HG02840 (cell line): ENCODE data around the gene RNF20.
"Not testable (repeated sequence)": the region's sequence is repeated elsewhere in the genome, so short reads cannot be mapped to it uniquely, and the experiment has no call there.

Experiments
- ATAC-seq: cut with Tn5 transposase; IDR thresholded peaks from one replicate; pipeline ENCODE4 v1.9.1; 2021; ENCODE audit warnings: mild to moderate bottlenecking, moderate library complexity, moderate number of reproducible peaks; ENCODE audit not compliant: unreplicated experiment, low FRiP score

Gene RNF20

GRCh38 chr9:101530076-101530711 lies 3.5 kb upstream of the RNF20 start:
- ATAC-seq = peak; percentile 35

GRCh38 chr9:101536351-101536750 lies 2.7 kb downstream of the RNF20 start:
- no peak for ATAC-seq

GRCh38 chr9:101536938-101537337 lies 3.3 kb downstream of the RNF20 start:
- ATAC-seq = no peak

- no peak for ATAC-seq
Observed at GRCh38 chr9:101540069-101540468, 6.4 kb downstream of the RNF20 start.

GRCh38 chr9:101543098-101543735 lies 9.6 kb downstream of the RNF20 start:
- ATAC-seq = no peak

DNA sequence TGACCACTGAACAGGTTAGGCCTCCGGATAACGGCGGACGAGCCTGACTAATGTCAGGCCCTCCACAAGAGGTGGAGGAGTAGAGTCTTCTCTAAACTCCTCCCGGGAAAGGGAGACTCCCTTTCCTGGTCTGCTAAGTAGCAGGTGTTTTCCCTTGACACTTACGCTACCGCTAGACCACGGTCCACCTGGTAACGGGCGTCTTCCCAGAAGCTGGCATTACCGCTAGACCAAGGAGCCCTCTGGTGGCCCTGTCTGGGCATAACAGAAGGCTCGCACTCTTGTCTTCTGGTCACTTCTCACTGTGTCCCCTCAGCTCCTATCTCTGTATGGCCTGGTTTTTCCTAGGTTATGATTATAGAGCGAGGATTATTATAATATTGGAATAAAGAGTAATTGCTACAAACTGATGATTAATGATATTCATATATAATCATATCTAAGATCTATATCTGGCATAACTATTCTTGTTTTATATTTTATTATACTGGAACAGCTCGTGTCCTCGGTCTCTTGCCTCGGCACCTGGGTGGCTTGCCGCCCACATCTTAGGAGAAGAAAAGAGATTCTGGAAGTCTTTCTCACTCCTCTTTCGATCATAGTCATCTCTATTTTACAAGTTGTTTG lies 15.9 kb downstream of the RNF20 start:
- not testable (repeated sequence) for ATAC-seq

DNA sequence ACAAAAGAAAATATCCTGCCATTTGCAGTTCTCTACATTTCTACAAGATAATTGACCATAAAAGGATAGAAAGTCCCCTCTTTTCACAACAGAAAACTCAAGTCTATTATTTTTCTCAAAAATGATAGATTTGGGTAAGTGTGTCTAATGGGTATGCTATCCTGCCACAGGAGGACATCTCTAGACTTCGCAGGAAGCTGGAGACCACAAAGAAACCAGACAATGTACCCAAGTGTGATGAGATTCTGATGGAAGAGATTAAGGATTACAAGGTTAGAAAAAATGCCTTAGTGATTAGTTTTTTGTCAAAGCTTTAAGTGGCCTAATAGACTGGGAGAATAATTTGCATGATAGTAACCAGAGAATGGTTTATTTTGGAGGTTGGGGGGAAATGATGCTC lies 28.1 kb downstream of the RNF20 start:
- ATAC-seq = no peak

DNA sequence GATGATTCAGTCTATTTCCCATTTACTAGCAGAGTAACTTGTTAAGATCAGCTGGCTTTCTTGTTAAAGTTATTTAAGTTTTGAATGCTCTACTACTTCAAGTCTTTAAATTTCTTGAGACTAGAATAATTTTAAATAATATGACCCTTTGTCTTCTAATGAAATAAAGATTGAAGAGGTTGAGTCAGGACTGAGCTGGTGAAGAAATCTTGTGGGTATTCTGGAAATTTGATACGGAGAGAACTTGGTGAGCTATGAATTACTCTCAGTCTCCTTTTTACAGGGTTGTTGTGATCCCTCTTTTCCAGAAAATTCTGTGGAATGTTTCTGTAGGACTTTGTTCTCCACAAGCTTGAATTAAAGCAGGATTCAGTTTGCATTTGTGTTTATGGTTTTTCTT lies 29.3 kb downstream of the RNF20 start:
- ATAC-seq = no peak

DNA sequence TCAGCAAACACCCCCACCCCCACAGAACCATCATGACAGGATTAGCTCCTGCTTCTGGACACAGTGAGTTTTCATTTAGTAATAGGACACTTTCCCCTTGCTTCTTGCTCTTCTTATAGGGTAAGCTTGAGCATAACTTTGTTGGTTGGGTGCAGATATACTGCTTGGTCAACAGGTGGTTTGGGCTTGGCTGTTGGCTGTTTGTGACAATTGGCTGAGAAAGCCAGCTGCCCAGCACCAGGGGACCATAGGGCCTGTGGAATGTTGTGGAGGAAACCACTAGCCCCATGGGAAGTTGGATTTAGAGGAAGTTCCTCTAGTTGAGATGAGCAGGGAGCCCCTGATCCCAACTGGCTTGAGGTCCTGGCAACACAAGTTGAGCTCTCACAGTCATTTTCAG lies 30.6 kb downstream of the RNF20 start:
- no peak for ATAC-seq

- ATAC-seq = no peak
Observed at GRCh38 chr9:101566904-101567724, 33.5 kb downstream of the RNF20 start.

GRCh38 chr9:101567725-101568350 lies 34.2 kb downstream of the RNF20 start:
- no peak for ATAC-seq

DNA sequence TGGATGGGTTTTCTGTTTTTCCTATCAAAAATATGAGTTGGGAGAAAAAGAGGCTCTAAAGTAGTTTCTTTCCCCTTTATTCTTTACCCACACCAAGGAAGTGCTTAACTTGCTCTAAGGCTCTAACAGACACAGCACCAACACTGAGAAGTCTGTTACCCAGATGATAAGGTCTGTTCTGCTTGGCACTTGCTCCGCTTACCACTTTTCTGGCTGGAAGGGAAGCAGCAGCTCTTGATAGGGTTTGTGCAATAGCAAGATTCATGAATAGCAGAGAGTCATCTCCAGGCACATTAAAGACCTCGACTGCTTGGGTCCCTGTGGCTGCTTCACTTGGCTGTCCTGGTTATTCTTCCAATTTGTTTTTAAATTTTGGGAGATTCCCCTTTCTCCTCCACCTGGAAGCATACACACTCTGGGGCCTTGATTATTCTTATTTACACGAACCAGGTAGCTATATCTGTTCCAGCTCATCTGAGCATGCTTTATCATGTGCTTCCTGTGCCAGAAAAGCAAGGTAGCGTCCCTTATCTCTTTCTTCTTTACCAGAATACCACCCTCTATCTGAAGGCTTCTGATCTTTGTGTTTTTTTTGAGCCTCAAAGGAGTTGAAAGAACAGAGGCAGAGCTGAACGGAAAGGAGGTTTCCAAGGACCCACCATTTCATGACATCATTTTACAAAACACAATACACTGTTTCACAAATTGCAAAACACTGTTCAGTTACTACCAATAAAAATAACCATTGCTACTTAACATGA lies 36.3 kb downstream of the RNF20 start:
- ATAC-seq = no peak

DNA sequence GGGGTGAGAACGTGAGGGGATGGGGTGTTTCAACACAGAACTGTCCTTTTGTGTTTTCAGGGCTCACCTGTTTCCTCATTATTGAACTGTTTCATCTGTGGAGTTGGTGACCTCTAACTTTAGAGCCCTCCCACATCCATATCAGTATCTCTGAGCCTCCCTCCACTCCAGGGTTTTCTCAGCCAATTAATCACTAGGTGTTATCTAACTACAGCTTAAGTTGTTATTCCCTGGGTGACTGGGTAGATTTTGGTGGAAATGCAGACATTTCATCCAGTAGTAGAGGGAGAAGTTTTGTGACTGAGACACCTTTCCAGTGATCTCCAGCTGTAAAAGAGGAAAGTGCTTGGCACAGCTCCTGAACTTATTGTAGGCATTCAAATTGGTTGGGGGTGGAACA lies 37.5 kb downstream of the RNF20 start:
- ATAC-seq = no peak

- no peak for ATAC-seq
Observed at GRCh38 chr9:101572316-101572715, 38.7 kb downstream of the RNF20 start.

- no peak for ATAC-seq
Observed at GRCh38 chr9:101574731-101575333, 41.2 kb downstream of the RNF20 start.

- ATAC-seq = no peak
Observed at GRCh38 chr9:101578378-101578777, 44.7 kb downstream of the RNF20 start.

- no peak for ATAC-seq
Observed at GRCh38 chr9:101579711-101580545, 46.3 kb downstream of the RNF20 start.

DNA sequence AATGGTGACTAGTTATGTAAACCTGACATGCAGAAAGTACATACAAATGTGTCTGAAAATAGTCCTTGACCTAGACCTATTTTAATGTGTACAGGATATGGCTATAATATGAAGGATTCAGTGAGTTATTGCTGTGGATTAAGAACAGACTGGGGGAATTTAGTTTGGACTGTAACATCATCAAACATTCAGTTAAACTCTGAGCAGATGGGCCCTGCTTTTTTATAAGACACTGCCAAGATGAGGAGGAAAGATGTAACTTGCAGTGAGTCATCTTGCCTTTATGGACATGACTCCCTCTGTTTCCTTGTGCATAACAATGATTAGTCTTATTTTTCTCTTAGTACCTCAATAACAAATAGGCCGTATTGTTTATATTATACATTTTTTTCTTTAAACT lies 48.9 kb downstream of the RNF20 start:
- no peak for ATAC-seq

DNA sequence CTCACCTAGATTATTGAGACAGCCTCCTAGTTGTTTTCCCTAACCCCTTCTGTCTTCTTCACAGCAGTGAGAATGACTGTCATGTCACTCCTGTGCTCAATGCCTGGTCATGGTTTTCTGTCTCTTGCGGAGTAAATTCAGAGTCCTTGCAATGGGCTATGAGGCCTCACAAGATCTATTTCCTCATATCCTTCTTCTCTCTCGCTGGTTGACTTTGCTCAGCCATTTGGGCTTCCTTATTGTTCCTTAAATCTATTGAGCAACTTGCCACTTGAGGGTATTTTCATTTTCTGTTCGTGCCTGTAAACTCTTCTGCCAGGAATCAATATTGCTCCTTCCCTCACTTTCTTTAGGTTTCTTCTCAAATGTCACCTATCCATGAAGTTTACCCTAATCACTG lies 52.1 kb downstream of the RNF20 start:
- no peak for ATAC-seq
